CD4-positive, alpha-beta T cell treated with Interleukin-21 for 1 hour (primary cell): ENCODE measurements around the gene ORAI3.

Source experiments
- DNase-seq: peaks from one replicate; pipeline ENCODE4 v3.0.0-alpha.2; 2020

The ORAI3 gene

DNA sequence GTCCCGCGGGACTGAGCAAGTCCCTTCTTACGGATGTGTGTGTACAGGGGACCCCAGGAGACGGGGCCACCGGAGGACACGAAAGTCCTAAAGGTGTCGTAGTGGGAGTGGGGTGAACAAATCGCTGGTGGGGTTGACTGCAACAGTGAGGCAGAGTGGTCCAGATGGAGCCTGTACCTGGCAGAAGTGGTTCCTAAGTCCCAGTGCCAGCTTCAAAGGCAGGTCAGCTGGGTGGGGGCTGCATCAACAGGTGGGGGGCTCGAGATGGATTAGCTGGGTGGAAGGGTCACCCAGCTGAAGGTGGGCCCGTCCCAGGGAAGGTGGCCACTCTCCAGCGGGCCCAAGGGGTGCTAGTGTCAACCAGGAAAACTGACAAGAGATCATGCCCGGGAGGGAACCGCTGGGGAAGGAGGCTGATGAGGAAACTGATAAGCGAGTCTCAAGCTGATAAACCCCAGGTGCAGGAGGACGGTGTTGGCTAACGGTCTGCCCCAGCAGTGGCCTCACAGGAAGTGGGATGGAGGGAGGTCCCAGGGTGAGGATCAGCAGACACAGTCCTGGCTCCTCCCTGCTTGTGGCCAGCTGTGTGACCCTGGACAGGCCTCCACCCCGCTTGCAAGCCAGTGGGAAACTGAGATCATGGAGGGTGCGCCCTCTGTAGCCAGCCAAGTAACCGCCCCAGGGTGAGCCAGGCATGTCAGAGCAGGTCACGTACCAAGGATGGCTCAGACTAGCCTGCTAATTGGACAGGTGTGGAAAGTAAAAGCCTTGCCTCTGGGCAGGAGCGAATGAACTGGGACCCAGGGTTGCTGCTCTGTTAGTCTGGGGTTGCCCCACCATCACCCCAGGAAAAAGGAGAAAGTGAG is 1.0 kb downstream of the ORAI3 start:
- peak; percentile 28 for DNase-seq

DNA sequence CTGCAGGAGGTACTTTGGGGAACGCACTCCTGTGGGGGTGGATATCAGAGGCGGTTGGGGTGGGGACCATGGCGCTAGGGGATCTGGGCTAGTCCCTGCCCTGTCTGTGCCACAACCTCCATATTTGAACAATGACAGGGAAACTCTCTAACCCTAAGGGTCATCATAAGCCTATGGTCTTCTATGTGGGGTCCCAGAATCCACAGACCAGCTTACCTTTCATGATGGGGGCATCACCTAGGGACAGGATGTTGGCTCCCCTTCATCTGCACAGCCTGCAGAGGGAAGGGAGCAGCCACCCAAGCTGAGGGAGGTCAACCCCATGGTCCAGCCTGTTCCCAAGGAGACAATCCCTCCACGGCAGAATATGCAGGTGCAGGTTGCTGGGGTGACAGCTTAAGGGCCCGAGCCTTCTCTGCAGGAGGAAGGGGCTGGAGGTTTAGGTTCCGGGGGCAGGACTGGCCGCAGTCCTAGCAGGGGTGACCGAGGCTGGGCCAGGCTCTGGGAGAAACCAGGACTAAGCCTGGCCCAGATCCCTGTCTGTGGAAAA is 1.7 kb downstream of the ORAI3 start:
- no peak for DNase-seq

GRCh38 chr16:30951193-30951592 is 2.3 kb downstream of the ORAI3 start:
- DNase-seq, result no peak

GRCh38 chr16:30951750-30952149 is 2.9 kb downstream of the ORAI3 start:
- no peak for DNase-seq

GRCh38 chr16:30953111-30953510 is 4.2 kb downstream of the ORAI3 start:
- no peak for DNase-seq

- peak; percentile 73 for DNase-seq
These were observed 4.8 kb downstream of the ORAI3 start for GRCh38 chr16:30953511-30954124.

- DNase-seq, result no peak
These were observed 6.1 kb downstream of the ORAI3 start for GRCh38 chr16:30954993-30955392.

DNA sequence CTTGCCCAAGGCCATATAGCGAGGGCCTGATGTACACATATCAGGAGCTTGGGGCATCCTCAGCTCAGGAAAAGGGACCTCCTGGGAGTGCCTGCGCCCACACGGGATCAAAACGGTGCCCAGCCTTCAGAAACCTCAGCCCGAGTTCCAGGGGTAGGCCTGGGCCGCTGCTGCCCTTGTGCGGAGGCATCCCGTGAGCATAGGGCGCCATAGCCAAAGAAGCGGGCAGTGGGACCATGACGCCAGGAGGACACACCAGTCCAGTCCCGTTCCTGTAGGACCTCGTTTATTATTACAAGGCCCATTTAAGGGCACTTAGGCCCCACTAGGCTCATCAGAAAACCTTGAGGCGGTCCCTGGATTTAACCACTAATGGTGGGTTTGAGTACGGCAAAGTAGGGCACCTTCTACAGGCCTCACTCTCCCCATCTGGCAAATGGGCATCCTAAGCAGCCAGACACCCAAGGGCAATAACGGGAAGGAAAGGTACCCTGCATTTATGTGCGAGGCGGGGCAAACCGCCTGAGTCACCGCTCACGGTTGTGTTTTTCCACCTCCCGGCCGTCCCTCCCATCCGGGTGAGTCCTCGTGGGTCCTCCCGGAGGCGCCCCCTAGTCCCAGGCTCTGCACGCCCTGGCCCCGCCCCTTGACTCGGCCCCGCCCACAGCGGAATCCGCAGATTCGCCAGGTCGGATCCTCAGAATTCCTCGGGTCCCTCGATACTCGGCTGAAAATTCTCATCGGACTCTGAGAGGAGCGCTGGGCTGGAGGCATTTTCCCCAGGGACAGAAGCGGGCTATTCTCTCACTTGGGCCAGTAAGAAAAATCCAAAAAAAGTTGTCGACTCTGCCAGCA is 8.0 kb downstream of the ORAI3 start:
- peak; percentile 87 for DNase-seq

DNA sequence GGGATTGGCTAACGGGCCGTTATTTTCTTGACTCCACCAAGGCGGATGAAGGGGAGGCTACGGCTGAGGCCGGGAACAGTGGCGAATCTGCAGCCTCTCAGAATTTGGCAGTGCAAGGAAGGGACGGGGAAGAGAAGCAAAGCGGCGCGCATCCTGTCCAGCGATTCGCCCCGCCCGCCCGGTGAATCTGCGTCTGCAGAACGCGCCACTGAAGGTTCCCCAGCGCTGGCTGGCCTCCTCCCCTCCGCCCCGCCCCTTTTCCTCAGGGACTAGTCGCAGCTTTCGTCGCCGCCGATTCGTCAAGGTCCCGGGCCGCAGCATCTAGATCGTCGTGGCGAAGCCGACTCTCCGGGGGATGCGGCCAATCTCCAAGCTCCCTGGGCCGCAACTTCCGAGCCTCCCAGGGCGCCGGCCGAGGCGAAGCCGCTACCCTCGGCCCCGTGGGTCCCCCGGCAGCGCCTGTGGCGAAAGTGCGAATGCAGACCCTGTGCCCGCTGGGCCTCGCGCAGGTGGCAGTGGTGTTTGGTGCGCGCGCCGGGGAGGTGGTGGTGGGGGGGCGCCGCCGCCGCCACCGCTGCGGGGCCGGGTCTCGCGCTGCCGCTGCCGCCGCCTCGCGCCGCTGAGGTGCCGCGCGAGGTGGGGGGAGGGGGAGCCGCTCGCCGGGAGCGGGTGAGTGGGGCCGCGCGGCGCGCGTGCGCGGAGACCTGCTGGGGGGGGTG is 8.7 kb downstream of the ORAI3 start, which contains the start of gene SETD1A:
Gene SETD1A, plus strand, starts transcription at position 299 of the 719 bp plus-strand sequence. CDS start 978 bp downstream, outside the sequence.
- peak; percentile 97 for DNase-seq

- no peak for DNase-seq
These were observed 9.6 kb downstream of the ORAI3 start for GRCh38 chr16:30958175-30959079.

DNA sequence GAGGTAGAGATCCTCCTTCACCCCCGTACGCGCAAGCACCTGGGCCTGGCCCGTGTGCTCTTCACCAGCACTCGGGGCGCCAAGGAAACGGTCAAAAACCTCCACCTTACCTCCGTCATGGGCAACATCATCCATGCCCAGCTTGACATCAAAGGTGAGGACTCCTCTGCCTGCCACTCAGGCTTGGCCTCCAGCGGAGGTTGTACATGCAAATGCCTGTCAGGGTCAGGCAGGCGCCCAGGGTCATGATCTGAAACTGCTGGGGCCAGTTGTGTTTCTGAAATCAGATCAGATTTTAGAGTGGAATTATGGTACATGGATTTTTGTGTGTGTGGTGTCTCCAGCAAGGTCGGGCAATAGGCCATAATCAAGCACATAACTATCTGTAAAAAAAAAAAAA is 12.5 kb downstream of the ORAI3 start:
- no peak for DNase-seq

DNA sequence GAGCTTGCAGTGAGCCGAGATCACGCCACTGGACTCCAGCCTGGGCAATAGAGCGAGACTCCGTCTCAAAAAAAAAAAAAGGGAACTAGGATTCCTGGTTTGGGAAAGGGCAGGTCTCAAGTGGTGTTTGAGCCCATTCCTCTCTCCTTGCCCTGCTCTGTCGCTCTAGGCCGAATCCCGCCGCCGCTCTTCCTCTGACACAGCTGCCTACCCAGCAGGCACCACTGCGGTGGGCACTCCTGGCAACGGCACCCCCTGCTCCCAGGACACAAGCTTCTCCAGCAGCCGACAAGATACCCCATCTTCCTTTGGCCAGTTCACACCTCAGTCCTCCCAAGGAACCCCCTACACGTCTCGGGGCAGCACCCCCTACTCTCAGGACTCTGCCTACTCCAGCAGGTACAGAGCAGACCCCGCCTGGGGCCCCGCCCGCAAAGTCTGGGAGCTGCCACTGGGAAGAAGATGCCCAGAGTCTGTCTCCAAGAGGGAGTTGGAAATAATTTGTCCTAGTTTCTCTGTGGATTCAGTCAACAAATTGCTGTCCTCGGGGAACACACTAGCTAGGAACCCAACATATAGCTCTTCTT is 15.2 kb downstream of the ORAI3 start:
- DNase-seq, result no peak

DNA sequence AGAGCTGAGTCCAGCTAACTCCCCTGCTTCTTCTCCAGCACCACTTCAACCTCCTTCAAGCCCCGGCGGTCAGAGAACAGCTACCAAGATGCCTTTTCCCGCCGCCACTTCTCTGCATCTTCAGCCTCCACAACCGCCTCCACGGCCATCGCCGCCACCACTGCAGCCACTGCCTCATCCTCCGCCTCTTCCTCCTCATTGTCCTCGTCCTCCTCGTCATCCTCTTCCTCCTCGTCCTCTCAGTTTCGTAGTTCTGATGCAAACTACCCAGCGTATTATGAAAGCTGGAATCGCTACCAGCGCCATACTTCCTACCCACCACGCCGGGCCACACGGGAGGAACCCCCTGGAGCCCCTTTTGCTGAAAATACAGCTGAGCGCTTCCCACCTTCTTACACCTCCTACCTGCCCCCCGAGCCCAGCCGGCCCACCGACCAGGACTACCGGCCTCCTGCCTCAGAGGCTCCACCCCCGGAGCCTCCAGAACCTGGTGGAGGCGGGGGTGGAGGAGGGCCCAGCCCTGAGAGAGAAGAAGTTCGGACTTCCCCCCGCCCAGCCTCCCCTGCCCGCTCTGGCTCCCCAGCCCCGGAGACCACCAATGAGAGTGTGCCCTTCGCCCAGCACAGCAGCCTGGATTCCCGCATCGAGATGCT is 15.8 kb downstream of the ORAI3 start:
- no peak for DNase-seq

- DNase-seq, result no peak
These were observed 16.6 kb downstream of the ORAI3 start for GRCh38 chr16:30965436-30965835.

- DNase-seq, result no peak
These were observed 17.3 kb downstream of the ORAI3 start for GRCh38 chr16:30966033-30966619.

- no peak for DNase-seq
These were observed 18.9 kb downstream of the ORAI3 start for GRCh38 chr16:30967795-30968194.

DNA sequence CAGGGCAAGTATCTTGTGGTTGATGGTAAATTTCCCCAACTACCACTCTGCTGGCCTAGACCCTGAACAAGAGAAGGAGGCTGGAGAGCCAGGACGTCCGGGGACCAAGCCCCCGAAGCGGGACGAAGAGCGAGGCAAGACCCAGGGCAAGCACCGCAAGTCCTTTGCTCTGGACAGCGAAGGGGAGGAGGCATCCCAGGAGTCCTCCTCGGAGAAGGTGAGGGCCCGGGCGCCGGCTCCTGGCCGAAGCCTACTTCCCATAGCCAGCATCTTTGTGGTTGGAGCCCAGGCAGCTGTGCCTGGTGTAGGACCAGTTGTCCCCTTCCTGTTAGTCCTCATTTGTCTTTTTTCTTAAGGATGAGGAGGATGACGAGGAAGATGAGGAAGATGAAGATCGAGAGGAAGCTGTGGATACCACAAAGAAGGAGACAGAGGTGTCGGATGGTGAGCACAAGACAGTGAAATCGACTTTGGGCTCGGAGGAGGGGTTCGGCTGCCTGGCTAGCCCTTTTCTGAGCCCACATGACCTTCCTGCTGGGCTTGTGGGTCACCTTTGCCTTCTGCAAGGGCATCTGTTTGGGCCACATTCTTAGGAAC is 20.5 kb downstream of the ORAI3 start:
- DNase-seq, result no peak

DNA sequence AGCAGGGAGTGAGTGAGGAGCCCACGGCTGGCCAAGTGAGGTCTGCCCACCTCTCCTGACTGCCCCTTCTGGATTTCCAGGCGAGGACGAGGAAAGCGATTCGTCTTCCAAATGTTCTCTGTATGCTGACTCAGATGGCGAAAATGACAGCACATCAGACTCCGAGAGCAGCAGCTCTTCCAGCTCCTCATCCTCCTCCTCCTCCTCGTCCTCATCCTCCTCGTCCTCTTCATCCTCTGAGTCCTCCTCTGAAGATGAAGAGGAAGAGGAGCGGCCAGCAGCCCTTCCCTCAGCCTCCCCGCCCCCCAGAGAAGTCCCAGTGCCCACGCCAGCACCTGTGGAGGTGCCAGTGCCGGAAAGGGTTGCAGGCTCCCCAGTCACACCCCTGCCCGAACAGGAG is 22.4 kb downstream of the ORAI3 start:
- DNase-seq, result no peak

DNA sequence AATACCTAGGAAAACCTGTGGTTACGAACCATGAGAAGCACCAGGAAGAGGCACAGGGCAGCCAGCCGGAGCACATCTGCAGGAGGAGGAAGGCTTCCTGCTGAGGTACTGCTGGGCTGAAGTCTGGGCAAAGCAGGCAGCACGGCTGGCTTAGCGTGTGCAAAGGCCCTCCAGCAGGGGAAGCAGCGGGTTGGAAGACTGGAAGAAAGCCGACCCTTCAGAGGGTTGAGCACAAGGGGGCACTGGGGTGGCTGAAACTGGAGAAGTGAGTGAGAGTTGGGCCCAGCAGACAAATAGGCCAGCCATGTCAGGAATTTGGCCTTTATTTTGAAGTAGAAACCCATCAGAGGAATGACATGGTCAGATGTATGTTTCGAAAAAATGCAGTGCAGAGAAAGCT is 24.0 kb downstream of the ORAI3 start:
- DNase-seq, result no peak

GRCh38 chr16:30974348-30974747 is 25.5 kb downstream of the ORAI3 start:
- DNase-seq, result no peak
